ACC112 (cell line): ENCODE results near the gene OR4A47.
"Not testable (repeated sequence)": the region's sequence is repeated elsewhere in the genome, so short reads cannot be mapped to it uniquely, and the experiment has no call there.

ENCODE experiments used
- H2AFZ ChIP-seq: fragments of 200-600 bp; sonication (generic); one replicate; pipeline ENCODE4 v1.6.0; 2017; ENCODE audit warnings: antibody characterized with exemption, low read length; ENCODE audit not compliant: unreplicated experiment
- H3K27ac ChIP-seq: fragments of 200-600 bp; sonication (generic); 2 replicates; pipeline ENCODE4 v1.5.1; 2014; ENCODE audit warnings: low read depth, mild to moderate bottlenecking, antibody characterized with exemption, low read length, moderate library complexity
- H3K27me3 ChIP-seq: fragments of 200-600 bp; sonication (generic); 2 replicates; pipeline ENCODE4 v1.6.1; 2014; ENCODE audit warnings: mild to moderate bottlenecking, antibody characterized with exemption, low read length, moderate library complexity, mixed read lengths; ENCODE audit not compliant: insufficient read depth
- H3K36me3 ChIP-seq: fragments of 200-600 bp; sonication (generic); 2 replicates; pipeline ENCODE4 v1.6.1; 2016; ENCODE audit warnings: mild to moderate bottlenecking, antibody characterized with exemption, low read length, moderate library complexity, mixed read lengths; ENCODE audit not compliant: insufficient read depth
- H3K4me1 ChIP-seq: fragments of 200-600 bp; sonication (generic); one replicate; pipeline ENCODE4 v1.6.1; 2016; ENCODE audit warnings: low read length, mixed read lengths; ENCODE audit not compliant: insufficient read depth, unreplicated experiment, control insufficient read depth
- H3K4me3 ChIP-seq: fragments of 200-600 bp; sonication (generic); 2 replicates; pipeline ENCODE4 v1.5.1; 2014; ENCODE audit warnings: mild to moderate bottlenecking, low read depth, low read length
- H3K79me2 ChIP-seq: fragments of 200-600 bp; sonication (generic); one replicate; pipeline ENCODE4 v1.6.0; 2016; ENCODE audit warnings: low read length; ENCODE audit not compliant: control insufficient read depth, unreplicated experiment, insufficient read depth

Gene OR4A47

GRCh38 chr11:48488493-48488892 lies at the start of gene OR4A47:
Gene OR4A47, plus strand, starts transcription at chr11:48488793. Its CDS starts 0 bp downstream, at chr11:48488793.
- H3K4me1 ChIP-seq, H3K36me3 ChIP-seq, H3K4me3 ChIP-seq, H3K27me3 ChIP-seq, H3K27ac ChIP-seq, H2AFZ ChIP-seq, H3K79me2 ChIP-seq: not testable (repeated sequence)

- not testable (repeated sequence) for H3K4me1 ChIP-seq, H3K27ac ChIP-seq, H2AFZ ChIP-seq, H3K36me3 ChIP-seq, H3K4me3 ChIP-seq, H3K27me3 ChIP-seq, H3K79me2 ChIP-seq
Observed at GRCh38 chr11:48455909-48456308, 32.7 kb upstream of the OR4A47 start.

GRCh38 chr11:48473966-48474365 lies 14.6 kb upstream of the OR4A47 start:
- not testable (repeated sequence) for H3K4me3 ChIP-seq, H3K27ac ChIP-seq, H3K79me2 ChIP-seq, H3K4me1 ChIP-seq, H3K36me3 ChIP-seq, H2AFZ ChIP-seq, H3K27me3 ChIP-seq

- H3K27ac ChIP-seq, H3K27me3 ChIP-seq, H3K36me3 ChIP-seq, H3K4me1 ChIP-seq, H3K79me2 ChIP-seq, H2AFZ ChIP-seq: not testable (repeated sequence)
- 0 out of 2 replicates have a peak overlapping the region, but pooled peaks have one; percentile 33 for H3K4me3 ChIP-seq
Observed at GRCh38 chr11:48474703-48475102, 13.9 kb upstream of the OR4A47 start.

- not testable (repeated sequence) for H3K79me2 ChIP-seq, H3K36me3 ChIP-seq, H3K27me3 ChIP-seq, H3K4me3 ChIP-seq, H2AFZ ChIP-seq, H3K4me1 ChIP-seq, H3K27ac ChIP-seq
Observed at GRCh38 chr11:48506169-48506568, 17.6 kb downstream of the OR4A47 start.

- Histone ChIP-seq H3K4me1 (no peaks in the 10 kb centered on the region), H3K36me3 (no peaks in the 10 kb centered on the region), H3K79me2 (no peaks in the 10 kb centered on the region), H3K27me3 (no peaks in the 10 kb centered on the region), H3K4me3 (no peak overlapping the region), H2AFZ (no peak overlapping the region), H3K27ac (no peak overlapping the region)
Observed at GRCh38 chr11:48538991-48539390, 50.4 kb downstream of the OR4A47 start.
